PC-9 (cell line): Measurements from ENCODE around the gene PRAMEF20. TPM values are rescaled to one million over a fixed set of nuclear protein-coding genes. Genes with fewer than 3 reads are reported as not detected.
"Not testable (repeated sequence)": the region's sequence is repeated elsewhere in the genome, so short reads cannot be mapped to it uniquely, and the experiment has no call there.

Source experiments
- BruUV-seq: library from RNA; stranded (reverse); fragments of 400-500 nt; replicated peaks from 2 replicates; lab custom pipeline; 2021; lab: Mats Ljungman, UMichigan
- CTCF ChIA-PET: fragments of 300-600 bp; sonication (Branson Sonifier 250); formaldehyde crosslinking; loops from one replicate; lab custom pipeline; 2022; ENCODE audit warnings: antibody characterized with exemption; lab: Charles Lee
- POLR2A ChIA-PET: fragments of 300-600 bp; sonication (Branson Sonifier 250); formaldehyde crosslinking; loops from one replicate; lab custom pipeline; 2022; ENCODE audit warnings: antibody characterized with exemption; ENCODE audit not compliant: unreplicated experiment; lab: Charles Lee
- DNase-seq, 2 experiments: peaks; one replicate each; pipeline versions ENCODE4 v3.0.0 to v3.0.0-alpha.2; 2015 to 2022; ENCODE audit warnings: mixed read lengths in 1 of 2
- H2AFZ ChIP-seq: fragments of 200-600 bp; sonication (generic); 2 replicates; pipeline ENCODE4 v1.8.1; 2017; ENCODE audit warnings: antibody characterized with exemption
- H3F3A ChIP-seq: fragments of 200-600 bp; sonication (generic); 2 replicates; pipeline ENCODE4 v1.8.1; 2017; ENCODE audit warnings: antibody characterized with exemption, mild to moderate bottlenecking, low read depth; ENCODE audit not compliant: insufficient read depth
- H3K27ac ChIP-seq: fragments of 200-600 bp; sonication (generic); 2 replicates; pipeline ENCODE4 v1.6.1; 2016; ENCODE audit warnings: mixed run types
- H3K27me3 ChIP-seq: fragments of 200-600 bp; sonication (generic); 2 replicates; pipeline ENCODE4 v1.6.1; 2016; ENCODE audit warnings: low read depth, mixed run types; ENCODE audit not compliant: insufficient read depth
- H3K36me3 ChIP-seq: fragments of 200-600 bp; sonication (generic); 2 replicates; pipeline ENCODE4 v1.6.1; 2016; ENCODE audit warnings: low read depth, mixed run types
- H3K4me1 ChIP-seq: fragments of 200-600 bp; sonication (generic); replicated peaks from 2 replicates; pipeline ENCODE4 v1.6.1; 2016; ENCODE audit warnings: mixed run types; ENCODE audit not compliant: insufficient read depth
- H3K4me2 ChIP-seq: fragments of 200-600 bp; sonication (generic); 2 replicates; pipeline ENCODE4 v1.6.1; 2017; ENCODE audit warnings: mixed run types
- H3K4me3 ChIP-seq: fragments of 200-600 bp; sonication (generic); 2 replicates; pipeline ENCODE4 v1.6.1; 2016; ENCODE audit warnings: mixed run types
- H3K79me2 ChIP-seq: fragments of 200-600 bp; sonication (generic); 2 replicates; pipeline ENCODE4 v1.6.1; 2017; ENCODE audit warnings: low read depth, mixed run types
- H3K9me2 ChIP-seq: fragments of 200-600 bp; sonication (generic); 2 replicates; pipeline ENCODE4 v1.8.1; 2017; ENCODE audit warnings: mild to moderate bottlenecking; ENCODE audit not compliant: insufficient read depth
- H3K9me3 ChIP-seq: fragments of 200-600 bp; sonication (generic); 2 replicates; pipeline ENCODE4 v1.8.1; 2016; ENCODE audit warnings: low read depth; ENCODE audit not compliant: insufficient read depth
- H4K20me1 ChIP-seq: fragments of 200-600 bp; sonication (generic); 2 replicates; pipeline ENCODE4 v1.8.1; 2017; ENCODE audit not compliant: insufficient read depth
- EZH2 ChIP-seq: fragments of 200-600 bp; sonication (generic); IDR thresholded peaks from 2 replicates; pipeline ENCODE4 v1.8.0; 2017; ENCODE audit warnings: antibody characterized with exemption, low read depth
- intact Hi-C: fragments of 100-400 bp; cut with micrococcal nuclease; formaldehyde crosslinking; loops from one replicate; pipeline ENCODE4 v1.10.0; 2022; ENCODE audit not compliant: unreplicated experiment
- total RNA-seq: library from RNA; stranded (reverse); gene quantifications from 2 replicates; pipeline ENCODE4 v1.2.3, GENCODE V29; 2021
- TF ChIP-seq, protein P1 (sequence below): fragments of 200-600 bp; sonication (generic); conservative IDR thresholded peaks from 2 replicates; pipeline ENCODE4 v1.6.1; 2017; ENCODE audit warnings: mixed run types, antibody characterized with exemption, mild to moderate bottlenecking, moderate library complexity

Gene PRAMEF20
- total RNA-seq, 1 experiment from 2014 or later, result not detected

DNA sequence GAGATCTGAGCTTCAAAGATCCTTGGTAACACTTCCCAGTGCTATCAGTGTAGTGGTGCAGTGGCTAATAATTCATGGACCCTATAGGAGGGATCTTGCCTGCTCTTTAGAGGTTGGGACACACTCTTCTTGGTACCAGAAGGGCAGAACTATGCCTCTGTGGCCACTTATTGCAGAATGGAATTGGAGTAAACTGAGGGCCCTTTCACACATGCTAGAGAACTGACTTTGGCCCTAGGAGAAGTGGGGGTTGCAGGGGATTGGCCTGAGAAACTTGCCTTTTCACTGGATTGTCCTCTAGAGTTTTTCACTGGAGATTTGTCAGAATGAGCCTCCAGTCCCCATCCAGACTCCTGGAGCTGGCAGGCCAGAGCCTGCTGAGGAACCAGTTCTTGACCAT, 20.9 kb upstream of the PRAMEF20 start, which contains the start of gene PRAMEF17:
Gene PRAMEF17, plus strand, starts transcription at position 301 of the 400 bp plus-strand sequence. Its CDS starts 26 bp downstream, at position 327.
- H3F3A ChIP-seq, H4K20me1 ChIP-seq, BruUV-seq, H3K79me2 ChIP-seq, H3K4me1 ChIP-seq, intact Hi-C loops, H3K27ac ChIP-seq, H3K36me3 ChIP-seq, CTCF ChIA-PET, H3K9me3 ChIP-seq, H3K27me3 ChIP-seq, H2AFZ ChIP-seq, DNase-seq, H3K9me2 ChIP-seq, POLR2A ChIA-PET, H3K4me3 ChIP-seq, H3K4me2 ChIP-seq: not testable (repeated sequence)

DNA sequence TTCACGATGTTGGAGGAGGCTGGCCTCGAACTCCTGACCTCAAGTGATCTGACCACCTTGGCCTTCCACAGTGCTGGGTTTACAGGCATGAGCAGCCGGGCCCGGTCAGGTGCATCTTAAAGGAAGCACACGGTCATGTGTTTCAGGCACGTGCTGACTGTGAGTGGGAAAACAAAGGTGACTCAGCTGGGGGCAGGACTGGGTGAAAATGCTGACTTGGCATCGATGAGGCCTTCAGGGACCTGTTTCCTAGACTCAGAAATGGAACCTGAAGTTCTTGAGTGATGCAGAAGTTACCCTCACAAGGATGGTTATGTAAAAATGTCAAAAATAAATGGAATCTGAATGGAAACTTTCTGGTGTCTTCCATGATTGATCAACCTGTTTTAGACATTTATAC, 17.2 kb upstream of the PRAMEF20 start:
- DNase-seq, BruUV-seq, H3K4me3 ChIP-seq, H3K9me2 ChIP-seq, H3K4me1 ChIP-seq, H3F3A ChIP-seq, POLR2A ChIA-PET, H2AFZ ChIP-seq, H3K27ac ChIP-seq, H3K9me3 ChIP-seq, H3K4me2 ChIP-seq, H4K20me1 ChIP-seq, H3K27me3 ChIP-seq, H3K79me2 ChIP-seq, H3K36me3 ChIP-seq, intact Hi-C loops, CTCF ChIA-PET: not testable (repeated sequence)

GRCh38 chr1:13394761-13395160, 15.5 kb upstream of the PRAMEF20 start:
- CTCF ChIA-PET, H3K79me2 ChIP-seq, POLR2A ChIA-PET, H3K9me3 ChIP-seq, H3K4me1 ChIP-seq, H4K20me1 ChIP-seq, H3K4me2 ChIP-seq, H3K4me3 ChIP-seq, H3K27me3 ChIP-seq, intact Hi-C loops, H3K9me2 ChIP-seq, H3K27ac ChIP-seq, H3K36me3 ChIP-seq, H3F3A ChIP-seq, DNase-seq, H2AFZ ChIP-seq, BruUV-seq: not testable (repeated sequence)

DNA sequence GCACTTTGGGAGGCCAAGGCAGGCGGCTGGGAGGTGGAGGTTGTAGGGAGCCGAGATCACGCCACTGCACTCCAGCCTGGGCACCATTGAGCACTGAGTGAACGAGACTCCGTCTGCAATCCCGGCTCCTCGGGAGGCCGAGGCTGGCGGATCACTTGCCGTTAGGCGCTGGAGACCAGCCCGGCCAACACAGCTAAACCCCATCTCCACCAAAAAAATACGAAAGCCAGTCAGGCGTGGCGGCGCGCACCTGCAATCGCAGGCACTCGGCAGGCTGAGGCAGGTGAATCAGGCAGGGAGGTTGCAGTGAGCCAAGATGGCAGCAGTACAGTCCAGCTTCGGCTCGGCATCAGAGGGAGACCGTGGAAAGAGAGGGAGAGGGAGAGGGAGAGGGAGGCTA, 14.9 kb upstream of the PRAMEF20 start:
- H2AFZ ChIP-seq, H3K36me3 ChIP-seq, H3K4me2 ChIP-seq, H3K27ac ChIP-seq, CTCF ChIA-PET, BruUV-seq, H3K79me2 ChIP-seq, DNase-seq, intact Hi-C loops, POLR2A ChIA-PET, H3F3A ChIP-seq, H4K20me1 ChIP-seq, H3K4me3 ChIP-seq, H3K9me2 ChIP-seq, H3K4me1 ChIP-seq, H3K9me3 ChIP-seq, H3K27me3 ChIP-seq: not testable (repeated sequence)

DNA sequence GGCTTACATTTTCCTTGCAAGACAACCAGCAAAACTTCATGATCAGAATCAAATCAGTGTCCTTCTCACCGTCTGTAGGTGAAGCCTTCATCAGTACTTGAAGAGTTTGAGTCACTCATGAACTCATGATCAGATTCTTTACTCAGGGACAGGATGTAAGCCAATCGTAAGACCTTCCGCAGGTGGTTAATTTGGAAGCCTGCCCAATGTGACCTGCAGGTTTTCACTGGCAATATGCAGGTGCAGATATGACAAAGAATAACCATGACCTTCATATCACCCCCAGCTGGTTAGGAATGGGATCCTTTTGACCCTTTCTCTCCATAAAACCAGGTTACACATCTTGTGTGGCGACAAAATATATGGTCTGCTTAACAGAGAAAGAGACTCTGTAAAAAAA, 2.4 kb upstream of the PRAMEF20 start:
- no peaks in the 10 kb centered on the region for H3K36me3 ChIP-seq
- TF ChIP-seq, protein P1, sequence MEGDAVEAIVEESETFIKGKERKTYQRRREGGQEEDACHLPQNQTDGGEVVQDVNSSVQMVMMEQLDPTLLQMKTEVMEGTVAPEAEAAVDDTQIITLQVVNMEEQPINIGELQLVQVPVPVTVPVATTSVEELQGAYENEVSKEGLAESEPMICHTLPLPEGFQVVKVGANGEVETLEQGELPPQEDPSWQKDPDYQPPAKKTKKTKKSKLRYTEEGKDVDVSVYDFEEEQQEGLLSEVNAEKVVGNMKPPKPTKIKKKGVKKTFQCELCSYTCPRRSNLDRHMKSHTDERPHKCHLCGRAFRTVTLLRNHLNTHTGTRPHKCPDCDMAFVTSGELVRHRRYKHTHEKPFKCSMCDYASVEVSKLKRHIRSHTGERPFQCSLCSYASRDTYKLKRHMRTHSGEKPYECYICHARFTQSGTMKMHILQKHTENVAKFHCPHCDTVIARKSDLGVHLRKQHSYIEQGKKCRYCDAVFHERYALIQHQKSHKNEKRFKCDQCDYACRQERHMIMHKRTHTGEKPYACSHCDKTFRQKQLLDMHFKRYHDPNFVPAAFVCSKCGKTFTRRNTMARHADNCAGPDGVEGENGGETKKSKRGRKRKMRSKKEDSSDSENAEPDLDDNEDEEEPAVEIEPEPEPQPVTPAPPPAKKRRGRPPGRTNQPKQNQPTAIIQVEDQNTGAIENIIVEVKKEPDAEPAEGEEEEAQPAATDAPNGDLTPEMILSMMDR, result no peak
- TF ChIP-seq EZH2, result no peak
- no peaks in the 10 kb centered on the region for H3K9me3 ChIP-seq
- H3K4me1 ChIP-seq, result no peaks in the 10 kb centered on the region
- BruUV-seq, result no TSS peak
- H3F3A ChIP-seq, result no peaks in the 10 kb centered on the region
- no peaks in the 10 kb centered on the region for H4K20me1 ChIP-seq
- no peaks in the 10 kb centered on the region for H3K27me3 ChIP-seq
- no peak overlapping the region for H3K4me3 ChIP-seq
- no peak overlapping the region for H3K4me2 ChIP-seq
- no peak for DNase-seq
- CTCF ChIA-PET, result no interaction called here
- H3K9me2 ChIP-seq, result no peaks in the 10 kb centered on the region
- intact Hi-C loops, result no loop called here
- H3K27ac ChIP-seq, result no peak overlapping the region
- H3K79me2 ChIP-seq, result no peaks in the 10 kb centered on the region
- no peak overlapping the region for H2AFZ ChIP-seq
- POLR2A ChIA-PET, result no interaction called here
